Measurements from ENCODE around the gene CPT2. TPM values are rescaled to one million over a fixed set of nuclear protein-coding genes. Genes with fewer than 3 reads are reported as not detected.

Gene CPT2
- total RNA-seq, 4 donors from 2014 or later, result 16.0 to 36.2 (median 23.1) TPM

GRCh38 chr1:53156783-53157182 lies 39.8 kb upstream of the CPT2 start:
- no peak for TF ChIP-seq CTCF (IDR thresholded peaks at IDR 0.05; ENCODE audit: low read depth)

GRCh38 chr1:53158900-53159299 lies 37.7 kb upstream of the CPT2 start:
- no peak for TF ChIP-seq CTCF (IDR thresholded peaks at IDR 0.05; ENCODE audit: low read depth)

- no peak for TF ChIP-seq CTCF (IDR thresholded peaks at IDR 0.05; ENCODE audit: low read depth)
These were observed 35.7 kb upstream of the CPT2 start for GRCh38 chr1:53160924-53161378.

- TF ChIP-seq CTCF (IDR thresholded peaks at IDR 0.05; ENCODE audit: low read depth), result no peak
These were observed 34.0 kb upstream of the CPT2 start for GRCh38 chr1:53162621-53163020.

GRCh38 chr1:53163291-53163768 lies 33.3 kb upstream of the CPT2 start:
- TF ChIP-seq CTCF (IDR thresholded peaks at IDR 0.05; ENCODE audit: low read depth), result no peak

- no peak for TF ChIP-seq CTCF (IDR thresholded peaks at IDR 0.05; ENCODE audit: low read depth)
These were observed 31.1 kb upstream of the CPT2 start for GRCh38 chr1:53165408-53165961.

- TF ChIP-seq CTCF (IDR thresholded peaks at IDR 0.05; ENCODE audit: low read depth), result no peak
These were observed 30.3 kb upstream of the CPT2 start for GRCh38 chr1:53166366-53166765.
